ENCODE measurements around the gene ADCYAP1R1.

GRCh38 chr7:31029251-31030042 lies 22.7 kb upstream of the ADCYAP1R1 start:
- no peak for TF ChIP-seq EZH2 (IDR thresholded peaks at IDR 0.05)
- no peak for TF ChIP-seq CTCF (IDR thresholded peaks at IDR 0.05)
- no peak for TF ChIP-seq EZH2phosphoT487 (IDR thresholded peaks at IDR 0.05)
